K562 (cell line): Measurements from ENCODE around the gene MINDY3. TPM values are rescaled to one million over a fixed set of nuclear protein-coding genes. Genes with fewer than 3 reads are reported as not detected.

ENCODE experiments used
- L3MBTL2 ChIP-seq: fragments of 450-650 bp; IDR thresholded peaks from 2 replicates; pipeline ENCODE4 v1.6.1; 2016; ENCODE audit warnings: mild to moderate bottlenecking, moderate library complexity
- NR3C1 ChIP-seq: sonication (generic); formaldehyde crosslinking; IDR thresholded peaks from 2 replicates; pipeline ENCODE4 v1.8.1; 2022; ENCODE audit warnings: missing genetic modification reagents
- PHF21A ChIP-seq: fragments of 450-650 bp; IDR thresholded peaks from 2 replicates; pipeline ENCODE4 v1.6.1; 2017; ENCODE audit warnings: low read depth, borderline replicate concordance
- REST ChIP-seq, 2 experiments: fragments of 450-650 bp; formaldehyde crosslinking in 1 of 2; IDR thresholded peaks; 2 replicates each; pipeline versions ENCODE4 v1.4.0 to v1.6.1; 2014 to 2020; ENCODE audit warnings: mild to moderate bottlenecking in 2 of 2, borderline replicate concordance in 1 of 2, low read depth in 1 of 2
- ZBTB26 ChIP-seq: fragments of 450-650 bp; formaldehyde crosslinking; IDR thresholded peaks from 2 replicates; pipeline ENCODE4 v1.4.0; 2022; ENCODE audit warnings: missing genetic modification characterization
- ZNF124 ChIP-seq: sonication (generic); formaldehyde crosslinking; IDR thresholded peaks from 2 replicates; pipeline ENCODE4 v1.8.1; 2022; ENCODE audit warnings: missing genetic modification reagents
- polyA plus RNA-seq, 8 experiments: library from polyadenylated mRNA; depleted of rRNA in 4 of 8; stranded (reverse) in 5 of 8; unstranded in 3 of 8; fragments of >200 nt; fragmentation: Nextera tagmentation in 2 of 8; fragmentation: Illumina TruSeq in 1 of 8; extraction: Ambion mirVana in 2 of 8; extraction: Trizol in 1 of 8; gene quantifications; 2 replicates each; pipeline versions ENCODE4 v1.2.1 to v1.2.3, GENCODE V29; 2011 to 2014; ENCODE audit warnings: inconsistent platforms in 1 of 8, missing spikeins in 1 of 8
- total RNA-seq, 7 experiments: library from RNA; depleted of rRNA in 6 of 7; stranded (reverse); fragments of >200 nt in 6 of 7; fragmentation: Illumina TruSeq in 2 of 7; extraction: Trizol in 2 of 7; gene quantifications; 2 replicates each; pipeline versions ENCODE4 v1.2.1 to v1.2.3, GENCODE V29; 2011 to 2021; ENCODE audit warnings: low replicate concordance in 1 of 7
- TF ChIP-seq, protein P1 (sequence below), 2 experiments: fragments of 450-650 bp in 1 of 2; sonication (generic) in 1 of 2; formaldehyde crosslinking; conservative IDR thresholded peaks; 2 replicates each; pipeline versions ENCODE4 v1.4.0 to v1.8.1; 2020 to 2022; ENCODE audit warnings: mild to moderate bottlenecking in 1 of 2, missing genetic modification reagents in 1 of 2

Gene MINDY3
- total and polyA plus RNA-seq, 9 of the 15 experiments (the other 6 are each of a cell fraction or from before 2014, with no cell fraction given) = 14.0 to 35.9 (median 23.6) TPM

GRCh38 chr10:15744217-15744865 is 116.0 kb downstream of the MINDY3 start (continued):
- peak; percentile 37; the same call in 1 of the 2 replicates for TF ChIP-seq REST (IDR thresholded peaks at IDR 0.05; ENCODE audit: borderline replicate concordance)
- no peak for TF ChIP-seq REST (CRISPR knock-in tag; IDR thresholded peaks at IDR 0.05; ENCODE audit: low read depth)
- no peak for TF ChIP-seq L3MBTL2
- TF ChIP-seq PHF21A = no peak
- no peak for TF ChIP-seq ZBTB26 (CRISPR knock-in tag)
- TF ChIP-seq NR3C1 (CRISPR knock-in tag) = no peak
- TF ChIP-seq, protein P1, sequence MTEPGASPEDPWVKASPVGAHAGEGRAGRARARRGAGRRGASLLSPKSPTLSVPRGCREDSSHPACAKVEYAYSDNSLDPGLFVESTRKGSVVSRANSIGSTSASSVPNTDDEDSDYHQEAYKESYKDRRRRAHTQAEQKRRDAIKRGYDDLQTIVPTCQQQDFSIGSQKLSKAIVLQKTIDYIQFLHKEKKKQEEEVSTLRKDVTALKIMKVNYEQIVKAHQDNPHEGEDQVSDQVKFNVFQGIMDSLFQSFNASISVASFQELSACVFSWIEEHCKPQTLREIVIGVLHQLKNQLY (CRISPR knock-in tag; conservative IDR thresholded peaks at IDR 0.05) = no peak
- no peak for TF ChIP-seq ZNF124 (CRISPR knock-in tag)
